Epithelial cell of esophagus (primary cell): ENCODE data around the gene SSNA1.
A peak's percentile ranks its signal among the peaks of the same experiment; 100 is the strongest.

Experiments
- DNase-seq: peaks from one replicate; pipeline ENCODE4 v3.0.0; 2010; ENCODE audit warnings: low read depth
- H3K4me3 ChIP-seq: 2 replicates; pipeline ENCODE4 v1.5.1; 2011; ENCODE audit warnings: mild to moderate bottlenecking, low read length, control low read depth
- TF ChIP-seq, protein P1 (sequence below): IDR thresholded peaks from 2 replicates; pipeline ENCODE4 v1.5.1; 2011; ENCODE audit warnings: low read depth, mild to moderate bottlenecking, low read length, control low read depth, inconsistent platforms; ENCODE audit not compliant: insufficient read depth; ENCODE audit errors: missing control alignments

SSNA1 gene

GRCh38 chr9:137204731-137205125, 16.3 kb downstream of the SSNA1 start:
- H3K4me3 ChIP-seq = peak overlapping the region; percentile 97
- no peak for DNase-seq
- TF ChIP-seq, protein P1, sequence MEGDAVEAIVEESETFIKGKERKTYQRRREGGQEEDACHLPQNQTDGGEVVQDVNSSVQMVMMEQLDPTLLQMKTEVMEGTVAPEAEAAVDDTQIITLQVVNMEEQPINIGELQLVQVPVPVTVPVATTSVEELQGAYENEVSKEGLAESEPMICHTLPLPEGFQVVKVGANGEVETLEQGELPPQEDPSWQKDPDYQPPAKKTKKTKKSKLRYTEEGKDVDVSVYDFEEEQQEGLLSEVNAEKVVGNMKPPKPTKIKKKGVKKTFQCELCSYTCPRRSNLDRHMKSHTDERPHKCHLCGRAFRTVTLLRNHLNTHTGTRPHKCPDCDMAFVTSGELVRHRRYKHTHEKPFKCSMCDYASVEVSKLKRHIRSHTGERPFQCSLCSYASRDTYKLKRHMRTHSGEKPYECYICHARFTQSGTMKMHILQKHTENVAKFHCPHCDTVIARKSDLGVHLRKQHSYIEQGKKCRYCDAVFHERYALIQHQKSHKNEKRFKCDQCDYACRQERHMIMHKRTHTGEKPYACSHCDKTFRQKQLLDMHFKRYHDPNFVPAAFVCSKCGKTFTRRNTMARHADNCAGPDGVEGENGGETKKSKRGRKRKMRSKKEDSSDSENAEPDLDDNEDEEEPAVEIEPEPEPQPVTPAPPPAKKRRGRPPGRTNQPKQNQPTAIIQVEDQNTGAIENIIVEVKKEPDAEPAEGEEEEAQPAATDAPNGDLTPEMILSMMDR = no peak

- peak within 1 kb of the TSS; percentile 97 for H3K4me3 ChIP-seq
- peak; percentile 89 for DNase-seq
- TF ChIP-seq, protein P1 = no peak
These were observed 16.9 kb downstream of the SSNA1 start, which contains the start of the genes NDOR1 and TMEM203 for GRCh38 chr9:137205126-137206069. Gene NDOR1 (plus strand): TSS chr9:137205700. CDS start chr9:137205778, 78 bp downstream. Gene TMEM203 (minus strand): TSS chr9:137205648. CDS start chr9:137205414, 234 bp downstream.

GRCh38 chr9:137206602-137207001, 18.1 kb downstream of the SSNA1 start:
- H3K4me3 ChIP-seq = peak overlapping the region; percentile 97
- no peak for DNase-seq

GRCh38 chr9:137211532-137211931, 23.1 kb downstream of the SSNA1 start:
- TF ChIP-seq, protein P1 = no peak

More at GRCh38 chr9:137206602-137207001, 18.1 kb downstream of the SSNA1 start:
- TF ChIP-seq, protein P1 = no peak

DNA sequence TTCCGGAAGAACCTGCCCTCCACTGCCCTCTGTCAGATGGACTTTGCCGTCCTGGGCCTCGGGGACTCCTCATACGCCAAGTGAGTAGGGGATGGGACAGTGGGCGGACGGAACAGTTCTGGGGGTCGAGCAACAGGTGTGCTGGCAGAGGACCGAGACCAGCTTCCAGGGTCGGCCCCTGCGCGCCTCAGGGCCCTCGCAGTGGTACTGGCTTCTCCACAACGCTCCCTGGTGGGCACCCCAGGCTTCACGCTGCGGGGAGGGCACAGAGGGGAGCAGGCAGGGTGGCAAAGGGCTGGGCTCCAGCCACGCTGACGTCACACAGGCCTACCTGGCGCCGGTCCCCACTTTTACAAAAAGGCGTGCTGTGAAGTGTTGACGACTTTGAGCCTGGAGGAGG, 24.0 kb downstream of the SSNA1 start:
- DNase-seq = no peak
- no peak overlapping the region for H3K4me3 ChIP-seq
- TF ChIP-seq, protein P1 = no peak

More at GRCh38 chr9:137211532-137211931, 23.1 kb downstream of the SSNA1 start:
- no peak overlapping the region for H3K4me3 ChIP-seq
- DNase-seq = no peak

DNA sequence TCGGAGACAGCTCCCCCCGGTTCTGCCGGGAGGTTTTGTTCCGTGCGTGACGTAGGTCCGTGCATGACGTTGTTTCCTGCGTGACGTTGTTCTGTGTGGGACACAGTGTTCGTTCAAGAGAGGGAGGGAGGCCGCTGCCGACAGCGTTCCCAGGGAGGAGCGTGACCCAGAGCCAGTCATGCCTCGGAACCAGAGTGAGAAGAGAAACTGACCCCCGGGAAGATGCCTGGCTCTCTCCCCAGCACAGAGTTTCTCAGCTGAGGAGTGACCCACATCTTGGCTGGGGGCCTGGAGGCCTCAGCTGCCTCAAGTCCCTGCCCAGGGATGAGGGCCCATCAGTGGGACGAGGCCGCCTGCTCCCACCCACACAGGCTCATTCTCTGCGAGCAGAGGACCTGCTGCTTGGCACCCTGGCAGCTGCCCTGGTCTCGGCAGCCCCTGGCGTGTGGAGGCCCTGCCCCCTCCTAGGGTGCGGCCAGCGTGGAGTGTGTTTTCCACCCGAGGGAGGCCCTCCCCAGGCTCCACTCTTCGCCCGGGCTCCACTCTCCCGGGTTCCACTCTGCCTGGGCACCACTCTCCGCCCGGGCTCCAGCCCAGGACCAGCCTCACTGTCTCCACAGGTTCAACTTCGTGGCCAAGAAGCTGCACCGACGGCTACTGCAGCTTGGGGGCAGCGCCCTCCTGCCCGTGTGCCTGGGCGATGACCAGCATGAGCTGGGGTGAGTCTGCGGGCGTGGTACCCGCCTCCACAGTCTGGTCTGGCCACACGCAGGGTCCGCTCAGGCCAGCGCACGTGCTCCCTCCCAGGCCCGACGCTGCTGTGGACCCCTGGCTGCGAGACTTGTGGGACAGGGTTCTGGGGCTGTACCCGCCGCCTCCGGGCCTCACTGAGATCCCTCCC, 24.9 kb downstream of the SSNA1 start:
- H3K4me3 ChIP-seq = no peak overlapping the region
- no peak for DNase-seq
- TF ChIP-seq, protein P1 = peak; percentile 19
